HG02885 (cell line): Measurements from ENCODE around the gene UNC5B.

ENCODE experiments used
- ATAC-seq: cut with Tn5 transposase; IDR thresholded peaks from one replicate; pipeline ENCODE4 v1.9.1; 2021; ENCODE audit warnings: mild to moderate bottlenecking; ENCODE audit not compliant: unreplicated experiment, poor library complexity

UNC5B gene

GRCh38 chr10:71332466-71332865 lies 120.1 kb downstream of the UNC5B start:
- no peak for ATAC-seq

- no peak for ATAC-seq
Observed at GRCh38 chr10:71333129-71333887, 120.9 kb downstream of the UNC5B start.

- no peak for ATAC-seq
Observed at GRCh38 chr10:71334221-71334791, 121.9 kb downstream of the UNC5B start.

- ATAC-seq: no peak
Observed at GRCh38 chr10:71335173-71335708, 122.9 kb downstream of the UNC5B start.

- ATAC-seq: no peak
Observed at GRCh38 chr10:71336632-71337031, 124.3 kb downstream of the UNC5B start.

DNA sequence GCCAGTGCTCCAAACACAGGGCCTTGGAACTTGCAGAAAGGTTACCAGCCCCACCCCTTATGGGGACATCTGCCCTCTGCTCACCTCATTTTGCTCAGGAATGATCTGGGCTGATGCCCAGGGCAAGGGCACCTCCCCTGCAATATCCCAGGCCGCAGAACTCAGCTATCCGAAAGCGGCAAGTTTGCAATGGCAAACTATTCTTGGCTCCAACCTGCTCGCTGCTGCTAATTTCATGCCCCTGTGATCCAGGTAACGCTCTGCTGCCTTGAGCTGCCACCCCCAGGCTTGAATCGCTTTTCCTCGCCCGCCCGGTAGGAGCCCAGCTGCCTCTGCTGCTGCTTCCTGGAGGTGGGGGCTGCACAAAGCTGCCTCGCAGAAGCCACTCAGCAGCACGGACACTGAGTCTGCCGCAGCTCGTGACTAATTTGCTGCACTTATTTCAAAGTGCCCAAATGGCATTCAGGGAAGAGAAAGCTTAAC lies 124.9 kb downstream of the UNC5B start:
- no peak for ATAC-seq

GRCh38 chr10:71338728-71339495 lies 126.5 kb downstream of the UNC5B start:
- ATAC-seq: no peak

DNA sequence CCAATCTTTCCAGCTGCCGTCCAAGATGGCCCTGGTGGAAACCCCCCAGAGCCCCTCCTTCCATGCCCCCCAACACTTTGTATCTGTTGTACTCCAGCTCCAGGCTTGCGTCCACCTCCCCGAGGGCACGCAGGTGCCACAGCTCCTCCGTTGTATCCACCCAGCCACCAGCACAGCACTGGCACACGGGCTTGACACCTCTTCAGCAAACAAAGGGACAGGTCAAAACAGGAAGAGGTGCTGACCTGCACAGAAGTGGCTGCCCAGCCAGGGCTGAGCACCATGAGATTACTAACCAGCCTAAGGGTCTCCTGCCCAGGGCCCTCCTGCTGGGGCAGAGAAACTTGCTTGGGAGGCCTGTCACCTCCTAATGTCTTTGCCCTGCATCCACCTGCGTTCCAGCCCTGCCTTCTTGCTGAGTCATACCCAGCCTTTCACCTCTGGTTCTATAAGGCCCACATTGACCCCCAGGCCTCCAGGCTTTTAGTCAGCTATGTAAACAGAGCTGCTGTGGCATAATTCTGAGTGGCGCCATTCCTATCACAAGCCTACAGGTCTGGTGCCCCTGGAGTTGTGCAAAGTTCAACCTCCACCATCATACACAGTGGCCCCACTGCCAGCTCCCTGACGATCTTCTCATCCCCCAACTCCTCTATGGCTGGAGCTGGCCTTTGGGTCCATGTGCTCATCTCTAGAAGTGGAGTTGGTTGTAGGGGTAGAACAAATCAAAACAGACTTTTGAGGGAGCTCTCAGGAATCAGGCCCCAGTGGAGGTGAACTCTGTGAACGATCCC lies 127.6 kb downstream of the UNC5B start:
- ATAC-seq: no peak

DNA sequence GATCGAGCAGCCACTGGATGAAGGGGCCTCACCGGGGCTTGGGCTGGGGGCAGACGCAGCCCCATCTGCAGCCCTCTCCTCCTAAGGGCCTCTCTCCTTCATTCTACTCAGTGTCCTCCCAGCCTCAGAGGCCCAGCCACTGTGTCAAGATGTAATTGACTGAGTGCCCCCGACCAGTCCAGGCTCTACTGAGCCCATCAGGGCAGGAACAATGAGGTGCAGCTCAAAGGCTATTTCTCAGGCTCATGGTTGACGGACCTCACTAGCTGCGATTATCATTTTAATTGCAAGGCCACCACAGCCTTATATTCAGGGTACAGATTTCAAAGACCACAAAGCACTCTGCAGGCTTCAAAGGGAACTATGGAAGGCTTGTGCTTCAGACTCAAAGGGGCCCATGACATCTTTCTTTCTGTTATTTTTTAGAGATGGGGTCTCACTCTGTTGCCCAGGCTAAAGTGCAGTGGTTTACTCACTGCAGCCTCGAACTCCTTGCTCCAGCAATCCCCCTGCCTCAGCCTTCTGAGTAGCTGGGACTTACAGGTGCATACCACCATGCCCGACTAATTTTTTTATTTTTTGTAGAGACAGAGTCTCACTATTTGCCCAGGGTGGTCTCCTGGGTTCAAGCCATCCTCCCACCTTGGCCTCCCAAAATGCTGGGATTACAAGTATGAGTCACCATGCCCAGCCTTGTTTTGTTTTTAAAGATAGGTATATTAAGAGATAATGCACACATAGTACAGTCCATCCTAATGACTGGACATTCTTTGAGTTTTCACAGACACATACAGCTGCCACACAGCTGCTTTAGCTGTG lies 130.4 kb downstream of the UNC5B start:
- no peak for ATAC-seq

DNA sequence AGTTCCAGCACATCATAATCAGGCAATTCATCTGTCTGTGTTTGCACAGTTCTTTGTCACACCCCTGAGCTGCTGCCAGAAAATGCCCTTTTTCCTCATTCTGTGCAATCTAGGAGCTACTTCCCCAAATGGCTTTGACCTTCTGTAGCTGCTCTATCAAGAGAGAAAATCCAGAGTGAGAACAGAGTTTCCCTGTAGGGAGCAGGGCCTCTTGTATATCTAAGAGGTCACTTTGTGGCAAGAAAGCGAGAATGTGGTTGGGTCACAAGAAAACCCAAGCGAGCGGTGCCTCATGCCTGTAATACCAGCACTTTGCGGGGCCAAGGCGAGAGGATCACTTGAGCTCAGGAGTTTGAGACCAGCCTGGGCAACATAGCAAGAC lies 131.0 kb downstream of the UNC5B start:
- no peak for ATAC-seq

- no peak for ATAC-seq
Observed at GRCh38 chr10:71344154-71344925, 132.0 kb downstream of the UNC5B start.

DNA sequence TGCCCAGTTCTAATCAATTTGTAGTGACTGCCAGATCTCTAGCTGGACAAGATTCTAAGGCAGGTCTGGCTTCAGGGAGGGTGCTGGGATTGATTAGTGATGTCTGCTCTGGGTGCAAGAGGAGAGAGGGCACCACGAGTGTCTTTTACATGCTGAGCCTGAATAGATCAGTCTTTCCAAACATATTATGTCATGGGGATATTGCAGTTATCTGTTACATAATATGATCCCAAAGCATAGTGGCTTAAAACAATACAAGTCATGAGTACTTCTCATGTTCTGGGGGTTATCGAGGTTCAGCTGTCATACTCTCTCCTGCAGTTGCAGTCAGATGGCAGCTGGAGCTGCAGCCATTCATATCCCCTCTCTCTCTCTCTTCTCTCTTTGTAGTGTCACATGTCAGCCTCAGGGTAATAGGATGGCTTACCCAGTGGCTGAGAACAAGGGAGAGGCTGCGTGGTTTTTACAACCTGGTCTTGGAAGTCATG lies 132.7 kb downstream of the UNC5B start:
- no peak for ATAC-seq

DNA sequence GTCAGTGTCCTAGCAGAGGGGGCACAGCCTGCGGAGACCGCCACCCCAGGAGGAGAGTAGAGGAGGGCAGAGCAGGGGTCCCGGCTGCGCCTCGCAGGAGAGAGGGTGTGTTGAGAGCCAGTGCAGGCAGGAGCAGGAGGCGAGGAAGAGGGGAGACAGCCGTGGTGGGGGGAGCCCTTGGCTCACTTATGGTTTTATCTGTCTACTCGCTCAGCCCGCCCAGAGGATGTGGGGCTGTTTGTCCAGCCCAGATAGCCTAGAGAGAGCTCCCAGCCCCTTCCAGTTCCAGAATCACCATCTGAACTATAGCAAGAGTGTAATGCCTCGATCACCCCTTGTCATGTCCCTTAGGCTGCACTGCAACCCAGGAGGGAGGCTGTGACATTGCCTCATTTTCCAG lies 133.3 kb downstream of the UNC5B start:
- no peak for ATAC-seq

DNA sequence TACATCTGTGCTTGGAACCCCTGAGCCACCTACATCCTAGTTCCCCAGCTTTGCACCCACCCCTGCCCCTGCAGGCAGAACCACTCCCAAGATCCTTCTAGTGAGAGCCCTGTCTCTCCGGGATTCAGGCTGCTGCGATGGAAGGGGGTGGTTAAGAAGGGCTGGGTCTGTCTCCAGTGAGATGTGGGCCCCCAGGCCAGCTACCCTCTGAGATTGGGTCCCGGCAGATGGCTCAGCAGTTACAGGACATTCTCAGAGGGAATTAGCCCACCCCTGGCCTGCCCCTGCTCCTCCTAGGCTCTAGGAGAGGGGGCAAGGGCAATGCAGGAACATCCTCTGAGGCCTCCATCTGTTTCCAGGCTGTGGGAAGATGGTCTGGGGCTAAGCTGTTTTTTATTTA lies 134.4 kb downstream of the UNC5B start:
- no peak for ATAC-seq

GRCh38 chr10:71347587-71348395 lies 135.4 kb downstream of the UNC5B start:
- no peak for ATAC-seq

GRCh38 chr10:71348850-71349249 lies 136.5 kb downstream of the UNC5B start:
- no peak for ATAC-seq

DNA sequence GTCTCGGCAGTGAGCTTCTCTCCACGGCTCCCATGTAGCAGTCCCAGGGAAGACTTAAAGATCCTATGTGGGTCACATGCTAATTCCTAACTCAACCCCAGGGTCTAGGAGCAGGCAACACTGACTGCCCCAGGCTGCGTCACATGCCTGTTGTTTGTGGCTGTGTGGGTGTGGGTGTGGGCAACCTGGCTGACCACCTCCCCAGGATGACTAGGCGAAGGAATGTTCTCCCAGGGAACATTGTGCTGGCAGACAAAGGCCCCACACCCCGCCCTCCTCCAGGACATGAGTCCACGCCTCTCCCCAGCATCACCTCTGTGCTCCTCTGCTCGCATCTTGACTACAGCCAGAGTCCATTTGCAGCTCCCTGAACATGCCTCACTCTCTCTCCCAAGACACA lies 137.0 kb downstream of the UNC5B start:
- ATAC-seq: no peak

DNA sequence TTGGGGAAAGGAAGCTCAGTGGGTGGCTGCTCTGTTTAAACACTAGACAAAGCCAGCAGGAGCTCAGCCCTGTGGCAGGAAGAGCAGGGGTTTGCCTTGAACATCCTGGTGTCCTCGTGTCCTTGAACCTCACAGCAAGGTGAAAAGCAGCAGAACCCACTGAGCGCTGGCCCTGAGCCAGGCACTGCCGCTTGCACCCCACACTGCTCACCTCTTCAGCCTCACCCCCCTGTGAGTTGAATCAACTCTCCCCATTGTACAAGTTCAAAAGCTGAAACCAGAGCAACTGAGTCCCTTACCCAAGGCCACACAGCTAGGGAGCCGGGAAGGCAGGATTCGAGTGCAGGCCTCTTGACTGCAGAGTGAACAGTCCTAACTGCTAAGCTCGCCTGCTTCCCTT lies 138.7 kb downstream of the UNC5B start:
- ATAC-seq: no peak
